GM12801 (cell line): ENCODE results near the gene TNIP2.

ENCODE experiments used
- CTCF ChIP-seq: IDR thresholded peaks from one replicate; pipeline ENCODE4 v1.5.1; 2011; ENCODE audit warnings: control low read depth; ENCODE audit not compliant: insufficient read length; ENCODE audit errors: extremely low read depth

The TNIP2 gene

GRCh38 chr4:2755821-2756690 is at the start of gene TNIP2:
TNIP2 (minus strand) TSS chr4:2756336; CDS start chr4:2756289, 47 bp downstream.
- no peak for TF ChIP-seq CTCF

GRCh38 chr4:2804973-2805501 is 48.9 kb upstream of the TNIP2 start:
- TF ChIP-seq CTCF, result no peak

GRCh38 chr4:2804449-2804972 is 48.4 kb upstream of the TNIP2 start:
- TF ChIP-seq CTCF, result no peak

- no peak for TF ChIP-seq CTCF
These were observed 47.7 kb upstream of the TNIP2 start for GRCh38 chr4:2803624-2804448.

GRCh38 chr4:2802618-2803531 is 46.7 kb upstream of the TNIP2 start:
- no peak for TF ChIP-seq CTCF

- TF ChIP-seq CTCF, result no peak
These were observed 44.8 kb upstream of the TNIP2 start for GRCh38 chr4:2800691-2801596.
